Hematopoietic multipotent progenitor cell treated with erythropoietin and hydrocortisone succinate and interleukin-3 and kit ligand, for 17 days (in vitro differentiated cells): ENCODE measurements around the gene YBX2.

Experiments used
- DNase-seq: peaks from one replicate; pipeline ENCODE4 v3.0.0-alpha.2; 2015; ENCODE audit warnings: low spot score

Gene YBX2

DNA sequence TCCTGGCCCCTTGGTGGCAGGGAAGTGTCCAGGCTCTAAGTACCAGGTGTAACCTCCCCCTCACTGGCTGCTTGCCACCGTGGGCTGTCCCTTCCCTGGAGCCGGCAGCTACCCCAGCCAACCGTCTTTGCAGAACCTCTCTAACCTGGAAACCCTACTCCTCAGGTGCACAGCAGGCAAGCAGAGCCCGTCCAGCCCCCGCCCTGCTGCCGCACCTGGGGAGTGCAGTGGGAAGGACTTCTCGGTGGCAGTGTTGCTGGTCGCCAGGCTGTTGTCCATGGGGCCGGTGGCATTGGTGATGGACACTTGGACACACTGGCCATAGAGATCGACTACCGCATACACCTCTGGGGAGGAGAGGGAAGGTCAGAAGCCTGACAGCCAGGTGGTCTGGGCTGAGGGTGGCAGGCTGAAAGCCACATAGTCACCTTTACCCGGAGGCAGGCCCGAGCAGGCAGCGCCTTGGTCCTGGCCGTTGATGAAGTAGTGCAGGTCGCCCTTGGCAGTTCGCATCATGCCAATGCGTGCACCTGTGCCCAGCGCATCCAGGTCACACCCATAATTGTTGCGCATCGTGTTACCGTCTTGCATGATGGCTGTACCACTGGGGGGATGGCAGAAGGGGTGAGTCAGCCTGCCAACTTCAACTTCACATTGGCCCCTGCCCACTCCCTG is 28.2 kb upstream of the YBX2 start:
- no peak for DNase-seq

DNA sequence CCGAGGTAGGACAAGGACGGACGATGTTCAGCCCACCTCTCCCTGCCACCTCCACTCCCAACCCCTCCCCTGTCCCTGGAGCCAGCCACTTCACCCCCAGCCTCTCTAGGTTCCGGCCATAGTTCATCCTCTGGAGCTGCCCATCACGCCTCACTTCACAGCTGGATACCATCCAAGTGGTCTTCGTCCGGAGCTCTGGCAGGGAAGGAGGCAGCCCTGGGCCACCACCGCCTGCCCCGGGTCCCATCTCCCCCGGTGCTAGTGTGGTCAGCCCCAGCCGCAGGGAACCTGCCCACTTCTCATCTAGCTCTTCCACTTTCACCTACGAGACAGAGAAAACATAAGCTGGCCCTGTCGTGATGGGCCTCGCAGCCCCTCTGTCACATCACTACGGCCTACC is 27.0 kb upstream of the YBX2 start:
- DNase-seq: no peak

DNA sequence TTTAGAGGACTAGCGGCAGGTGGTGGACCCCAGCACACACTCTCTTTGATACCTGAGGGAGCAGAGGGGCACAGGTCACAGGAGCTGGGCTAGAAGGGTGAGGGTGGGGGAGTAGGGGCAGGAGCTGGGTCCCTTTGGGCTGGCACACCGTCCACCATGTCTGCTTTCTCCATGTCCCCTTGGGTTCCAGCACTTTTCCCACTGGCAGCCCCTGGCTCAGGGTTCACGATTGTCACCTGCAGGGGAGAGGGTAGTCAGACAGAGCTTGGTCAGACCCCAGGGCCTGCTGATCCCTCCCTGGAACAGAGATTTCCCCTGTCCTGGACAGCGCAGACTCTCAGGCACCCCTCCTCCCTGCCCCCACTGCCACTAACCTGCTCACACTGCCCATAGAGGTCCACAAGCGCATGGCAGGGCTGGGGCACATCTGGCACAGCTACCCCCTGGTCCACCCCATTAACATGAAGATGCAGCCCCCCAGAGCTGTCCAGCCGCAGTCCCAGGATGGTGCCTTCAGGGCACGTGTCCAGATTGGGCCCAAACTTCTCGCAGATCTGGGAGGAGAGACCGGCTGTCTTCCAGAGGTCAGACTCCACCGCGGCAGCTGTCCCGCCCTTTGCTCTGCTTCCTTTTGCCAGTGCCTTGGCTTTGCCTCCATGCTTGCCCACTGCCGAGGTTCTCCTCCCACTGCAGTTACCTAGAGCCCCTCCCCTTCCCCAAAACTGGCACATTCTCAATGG is 23.9 kb upstream of the YBX2 start:
- DNase-seq: no peak

DNA sequence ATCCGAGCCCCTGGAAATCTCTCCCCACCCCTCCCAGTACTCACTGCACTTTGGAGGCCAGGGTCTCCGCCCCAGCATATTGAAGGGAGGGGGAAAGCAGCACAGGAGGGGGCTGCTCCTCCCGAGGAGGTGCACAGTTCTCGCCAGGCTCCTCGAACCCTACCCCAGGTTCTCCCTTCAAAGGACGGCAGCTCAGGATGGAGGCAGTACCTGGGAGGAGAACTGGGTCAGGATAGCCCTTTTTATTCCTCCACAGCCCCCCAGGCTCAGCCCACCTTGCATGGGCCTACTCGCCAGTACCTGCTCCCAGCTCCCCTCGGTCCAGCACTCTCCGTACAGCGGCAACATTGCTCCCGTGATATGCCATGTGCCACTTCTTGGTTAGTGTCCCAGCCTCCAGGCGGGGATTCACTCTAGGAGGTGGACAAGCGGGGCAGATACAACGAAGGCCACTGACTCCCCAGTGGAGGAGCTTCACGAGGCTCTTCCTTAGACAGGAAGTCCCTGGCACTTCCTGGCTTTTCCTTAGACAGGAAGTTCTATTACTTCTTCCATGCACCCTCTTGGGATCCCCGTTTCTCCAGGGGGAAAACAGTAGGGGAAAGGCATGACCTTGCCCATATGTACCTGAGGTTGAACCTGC is 22.8 kb upstream of the YBX2 start:
- DNase-seq: no peak

DNA sequence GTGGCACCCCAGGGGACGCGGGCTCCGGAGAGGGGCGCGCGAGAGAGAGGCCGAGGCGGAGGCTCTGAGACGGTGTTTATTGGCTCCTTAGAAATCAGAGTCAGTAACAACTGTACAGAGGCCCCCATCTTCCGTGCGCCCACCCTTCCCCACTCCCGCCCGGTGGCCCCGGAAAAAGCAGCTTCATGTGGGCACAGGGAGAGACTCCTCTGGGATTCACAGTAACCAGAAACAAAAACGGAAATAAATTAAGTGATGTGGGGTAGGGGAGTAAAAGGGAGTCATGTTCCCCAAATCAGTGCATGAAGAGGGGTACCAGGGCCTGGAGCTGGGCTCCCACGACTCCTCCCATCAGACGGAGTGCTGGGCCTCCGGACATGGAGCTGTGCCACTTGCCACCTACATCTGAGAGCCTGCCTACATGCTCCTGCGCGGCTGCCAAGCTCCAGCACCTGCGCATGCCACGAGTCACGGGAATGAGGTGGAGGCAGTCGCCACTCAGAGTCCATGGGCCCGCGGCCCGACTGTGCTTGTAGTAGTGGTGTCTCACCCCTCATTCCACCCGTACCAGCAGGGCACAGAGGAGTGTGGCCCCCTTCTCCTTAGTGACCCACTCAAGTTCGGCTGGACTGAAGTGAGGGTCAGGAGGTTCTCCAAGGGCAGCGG is 21.3 kb upstream of the YBX2 start:
- no peak for DNase-seq

DNA sequence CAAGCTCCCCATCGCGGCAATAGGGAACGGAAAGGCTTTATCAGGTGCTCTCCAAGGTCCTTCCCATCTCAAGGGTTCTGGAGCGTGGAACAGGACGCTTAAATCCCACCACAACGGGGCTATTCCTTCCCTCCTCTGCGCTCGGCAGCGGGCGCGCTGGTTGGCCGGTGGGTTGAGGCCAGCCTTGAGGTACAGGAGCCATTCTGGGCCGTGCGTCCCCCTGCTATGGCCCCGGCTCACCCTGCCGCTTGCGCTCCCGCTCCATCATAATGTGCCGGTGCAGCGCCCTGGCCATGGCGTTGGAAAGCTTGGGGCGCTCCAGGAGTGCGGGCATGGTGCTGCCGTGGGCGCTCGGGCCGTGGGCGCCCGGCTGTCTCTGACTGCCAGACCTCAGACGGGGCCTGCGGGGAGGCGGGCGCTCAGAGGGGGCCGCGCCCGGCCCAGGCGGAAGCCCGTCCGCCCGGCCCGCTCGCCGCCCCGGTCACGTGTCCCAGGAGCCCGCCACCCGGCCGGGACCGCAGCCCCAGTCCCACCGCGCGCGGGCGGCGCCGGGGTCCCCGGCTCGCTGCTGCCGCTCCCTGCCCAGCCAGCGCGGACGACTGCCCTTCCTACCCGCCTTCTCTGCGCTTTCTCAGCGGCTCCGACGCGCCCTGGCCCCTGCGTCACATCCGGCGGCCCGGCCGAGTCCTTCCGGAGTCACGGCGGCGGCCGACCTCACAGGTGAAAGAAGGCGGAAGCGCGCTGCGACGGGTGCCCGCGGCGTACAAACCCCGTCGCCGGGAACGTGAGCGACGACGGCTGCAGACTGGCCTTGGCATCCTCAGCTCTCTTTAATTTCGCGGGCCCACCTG is 20.5 kb upstream of the YBX2 start, which contains the start of gene GPS2:
TSS of gene GPS2 (minus strand) at position 642 of the 851 bp plus-strand sequence. CDS start at position 334, 308 bp downstream.
- peak; percentile 89 for DNase-seq

DNA sequence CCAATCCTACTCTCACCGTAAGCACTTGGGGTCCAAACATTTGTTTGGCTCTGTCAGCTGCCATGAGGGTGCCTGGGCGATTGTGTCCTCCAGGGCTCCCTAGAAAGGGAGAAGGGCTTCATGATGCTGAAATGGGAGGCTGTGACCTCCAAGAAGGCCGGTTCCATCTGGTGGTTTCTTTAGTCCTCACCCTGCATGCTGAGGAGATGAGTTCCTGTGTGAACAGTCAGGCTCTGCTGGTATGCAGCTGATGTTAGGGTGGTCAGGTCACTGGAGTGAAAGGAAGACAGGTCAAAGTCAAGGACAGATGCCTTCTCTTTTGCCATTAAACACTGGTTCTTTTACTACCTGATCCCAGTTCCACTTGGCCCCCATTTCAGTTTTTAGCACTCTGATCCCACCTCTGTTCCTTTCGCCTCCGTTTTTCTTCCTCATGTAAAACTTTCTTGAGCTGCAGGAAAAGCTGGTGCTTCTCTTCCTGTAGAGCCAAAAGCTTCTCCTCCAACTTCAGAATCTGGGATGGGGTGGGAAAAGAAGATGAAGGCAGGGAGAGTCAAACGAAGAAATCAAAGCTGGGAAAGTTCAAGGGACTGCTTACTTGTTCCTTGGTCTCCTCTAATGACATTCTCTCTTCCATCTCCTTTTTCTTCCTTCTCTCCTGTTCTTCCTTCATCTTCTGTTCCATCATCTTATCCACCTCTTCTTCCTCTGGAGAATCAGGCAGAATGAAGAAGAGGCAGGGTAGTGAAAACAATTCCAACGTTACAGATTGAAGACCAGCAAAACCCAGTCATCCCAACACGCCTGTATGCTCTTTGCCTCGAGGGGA is 19.7 kb upstream of the YBX2 start:
- no peak for DNase-seq

DNA sequence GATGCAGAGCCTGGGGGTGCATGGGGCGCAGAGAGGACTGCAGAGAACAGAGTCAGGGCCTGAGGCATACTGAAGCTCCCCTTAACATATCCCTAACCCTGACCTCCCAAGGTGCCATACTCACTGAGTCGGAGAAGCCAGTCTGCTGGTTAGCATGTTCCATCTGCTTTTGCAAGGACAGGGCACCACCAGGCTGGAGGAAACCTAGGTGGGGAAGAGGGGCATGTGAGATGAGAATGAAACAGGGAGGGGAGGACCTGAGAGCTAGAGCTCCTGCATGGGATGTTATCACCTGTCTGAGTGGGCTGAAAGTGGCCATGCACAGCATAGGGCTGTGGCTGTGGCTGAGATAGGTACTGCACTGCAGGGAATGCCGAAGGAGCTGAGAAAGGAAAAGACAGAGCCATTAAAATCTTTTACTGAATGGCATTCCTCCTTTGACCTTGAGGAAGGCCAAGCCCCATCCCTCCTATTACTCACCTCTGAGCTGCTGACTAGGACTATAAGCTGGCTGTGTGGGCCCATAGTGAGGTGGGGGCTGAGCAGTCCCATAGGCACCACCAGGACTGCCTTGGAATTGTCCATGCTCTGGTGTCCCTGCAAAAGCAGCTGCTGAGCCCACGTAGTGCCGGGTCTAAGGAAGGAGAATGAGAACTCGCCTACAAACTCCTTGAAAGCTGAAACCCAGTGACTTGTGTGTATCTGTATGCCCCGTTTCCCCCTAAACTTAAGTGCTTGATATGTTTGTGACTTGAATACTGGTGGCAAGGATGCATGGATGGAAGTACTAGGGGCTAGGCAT is 18.9 kb upstream of the YBX2 start:
- no peak for DNase-seq

DNA sequence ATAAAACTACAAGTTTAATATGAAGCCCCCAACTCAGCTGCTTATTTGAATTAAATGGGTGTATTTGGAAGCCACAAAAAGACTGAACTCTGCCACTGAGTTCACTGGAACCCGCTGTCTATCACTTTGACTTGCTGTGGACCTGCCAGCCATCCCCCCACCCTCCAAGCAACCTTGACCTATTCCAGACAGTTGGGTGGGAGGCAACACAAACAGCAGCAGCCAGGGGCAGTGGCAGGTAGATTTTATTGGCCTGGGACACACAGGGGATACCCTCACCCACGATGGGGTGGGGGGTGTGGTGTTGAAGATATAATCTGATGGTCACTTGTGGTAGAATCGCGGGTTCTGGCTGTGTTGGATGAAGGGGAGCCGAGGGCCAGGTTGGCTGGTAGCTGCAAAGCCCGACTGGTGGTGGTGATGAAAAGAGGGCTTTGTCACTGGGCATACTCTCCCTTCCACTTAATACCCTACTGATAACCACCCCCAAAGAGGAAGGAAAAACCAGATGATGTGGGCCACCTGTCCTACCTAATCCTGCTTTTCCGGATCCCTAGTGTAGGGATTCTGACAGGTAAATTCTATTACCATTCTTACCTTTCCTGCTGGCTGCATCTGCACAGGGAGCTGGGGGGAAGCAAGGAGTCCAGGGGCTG is 18.1 kb upstream of the YBX2 start:
- DNase-seq: no peak

DNA sequence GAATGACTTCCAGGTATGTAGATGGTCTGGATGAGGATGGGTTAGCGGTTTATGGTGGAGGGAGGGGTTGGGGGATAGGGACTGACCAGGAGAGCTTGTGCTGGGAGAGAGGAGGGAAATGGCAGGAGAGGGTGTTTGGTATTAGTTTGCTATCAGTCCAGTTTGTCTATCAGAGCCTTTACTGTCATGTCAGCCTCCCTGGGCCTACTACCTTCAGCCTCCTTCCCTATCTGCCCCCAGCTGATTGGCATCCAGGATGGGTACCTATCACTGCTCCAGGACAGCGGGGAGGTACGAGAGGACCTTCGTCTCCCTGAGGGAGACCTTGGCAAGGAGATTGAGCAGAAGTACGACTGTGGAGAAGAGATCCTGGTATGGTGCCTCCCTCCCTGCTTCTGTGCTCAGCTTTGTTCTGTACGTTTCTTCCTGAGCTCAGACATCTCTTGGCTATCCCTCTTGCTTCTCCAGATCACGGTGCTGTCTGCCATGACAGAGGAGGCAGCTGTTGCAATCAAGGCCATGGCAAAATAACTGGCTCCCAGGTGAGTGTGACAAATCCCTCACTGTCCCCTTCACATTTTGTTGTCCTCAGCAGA is 16.8 kb upstream of the YBX2 start:
- no peak for DNase-seq

DNA sequence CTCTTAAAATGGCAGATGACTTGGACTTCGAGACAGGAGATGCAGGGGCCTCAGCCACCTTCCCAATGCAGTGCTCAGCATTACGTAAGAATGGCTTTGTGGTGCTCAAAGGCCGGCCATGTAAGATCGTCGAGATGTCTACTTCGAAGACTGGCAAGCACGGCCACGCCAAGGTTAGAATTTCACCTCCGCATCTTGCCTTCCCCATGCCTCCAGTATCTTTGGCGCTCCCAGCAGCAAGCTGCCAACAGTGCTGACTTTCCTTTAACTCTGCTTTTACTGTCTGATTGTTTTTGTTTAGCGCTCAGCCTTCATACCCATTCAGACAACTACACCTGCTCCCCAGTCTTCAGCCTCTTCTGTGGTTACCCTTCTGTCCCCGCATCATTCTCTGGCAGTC is 15.2 kb upstream of the YBX2 start:
- DNase-seq: no peak

DNA sequence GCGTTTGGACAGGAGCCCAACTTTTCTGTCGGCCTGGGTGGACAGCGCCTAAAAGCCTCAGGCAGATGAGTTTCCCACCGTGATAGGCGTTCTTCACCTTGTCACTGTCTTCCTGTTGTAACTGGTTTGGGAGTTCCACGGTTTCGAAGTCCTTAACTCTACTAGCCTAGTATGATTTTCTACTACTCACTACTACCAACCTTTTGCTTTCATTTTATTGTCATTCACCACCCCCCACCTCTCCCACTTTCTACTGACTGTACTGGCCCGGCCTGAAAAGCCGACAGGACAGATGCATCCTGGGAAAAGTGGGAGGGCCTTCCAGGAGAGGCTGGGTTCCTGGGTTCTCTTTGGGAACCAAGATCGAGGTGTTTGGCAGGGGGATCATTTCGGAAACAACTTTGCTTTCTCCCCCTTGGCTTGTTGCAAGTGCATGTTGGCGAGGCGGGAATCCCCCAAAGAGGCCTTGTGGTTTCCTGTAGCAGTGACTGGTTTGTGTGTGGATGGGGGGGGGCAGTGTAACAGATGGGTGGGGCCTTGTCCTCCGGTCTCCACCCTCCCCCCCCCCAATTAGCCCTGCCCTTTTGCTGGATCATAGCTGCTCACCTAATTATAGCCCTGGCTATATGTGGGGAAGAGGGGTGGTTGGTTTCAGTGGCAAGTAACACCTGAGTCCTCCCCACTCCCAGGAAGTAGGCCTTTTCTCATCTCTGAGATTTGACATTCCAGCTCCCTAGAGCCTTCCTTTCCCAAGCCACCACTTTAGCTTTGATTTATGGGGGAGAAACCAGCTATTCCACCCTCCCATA is 14.4 kb upstream of the YBX2 start:
- DNase-seq: peak; percentile 91

DNA sequence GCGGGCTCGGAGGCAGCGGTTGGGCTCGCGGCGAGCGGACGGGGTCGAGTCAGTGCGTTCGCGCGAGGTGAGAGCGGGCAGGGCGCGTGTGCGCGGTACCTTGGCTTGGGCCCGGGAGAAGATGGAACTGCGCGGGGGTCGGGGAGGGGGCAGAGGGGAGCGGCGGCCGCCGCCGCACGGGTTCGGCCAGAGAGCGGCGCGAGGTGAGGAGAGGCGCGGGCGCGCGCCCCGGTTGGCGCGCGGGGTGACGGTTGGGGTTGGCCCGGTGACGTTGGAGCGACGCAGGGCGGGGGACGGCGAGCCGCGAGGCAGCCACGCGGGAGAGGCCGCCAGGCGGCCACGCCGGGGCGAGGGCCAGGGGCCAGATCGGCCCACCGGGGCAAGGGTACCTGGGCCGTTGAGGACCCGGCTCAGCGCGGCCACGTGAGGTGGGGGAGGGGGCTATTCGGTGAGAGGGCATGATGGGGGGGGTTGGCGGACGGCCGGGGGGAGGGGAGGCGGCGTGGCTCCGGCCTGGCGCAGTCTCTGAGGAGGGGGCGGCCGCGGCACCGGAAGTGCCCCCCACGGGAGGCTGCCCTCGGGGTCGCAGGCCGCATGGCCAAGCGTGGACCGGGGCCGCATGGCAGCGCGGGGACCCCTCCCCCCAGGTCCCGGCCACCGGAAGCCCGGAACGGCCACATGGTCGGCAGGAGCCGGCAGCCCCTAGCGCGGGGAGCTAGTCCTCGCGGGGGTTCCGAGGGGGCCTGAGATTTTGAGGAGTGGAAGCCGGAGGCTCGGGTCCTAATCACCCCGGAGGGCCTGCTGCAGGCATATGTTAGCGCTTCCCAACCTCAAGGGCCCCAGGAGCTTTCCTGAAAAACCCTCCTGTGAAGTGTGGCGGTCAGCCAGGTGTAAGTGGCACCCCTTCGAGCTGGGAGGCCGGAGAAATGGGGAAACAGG is 13.5 kb upstream of the YBX2 start:
- peak; percentile 77 for DNase-seq

DNA sequence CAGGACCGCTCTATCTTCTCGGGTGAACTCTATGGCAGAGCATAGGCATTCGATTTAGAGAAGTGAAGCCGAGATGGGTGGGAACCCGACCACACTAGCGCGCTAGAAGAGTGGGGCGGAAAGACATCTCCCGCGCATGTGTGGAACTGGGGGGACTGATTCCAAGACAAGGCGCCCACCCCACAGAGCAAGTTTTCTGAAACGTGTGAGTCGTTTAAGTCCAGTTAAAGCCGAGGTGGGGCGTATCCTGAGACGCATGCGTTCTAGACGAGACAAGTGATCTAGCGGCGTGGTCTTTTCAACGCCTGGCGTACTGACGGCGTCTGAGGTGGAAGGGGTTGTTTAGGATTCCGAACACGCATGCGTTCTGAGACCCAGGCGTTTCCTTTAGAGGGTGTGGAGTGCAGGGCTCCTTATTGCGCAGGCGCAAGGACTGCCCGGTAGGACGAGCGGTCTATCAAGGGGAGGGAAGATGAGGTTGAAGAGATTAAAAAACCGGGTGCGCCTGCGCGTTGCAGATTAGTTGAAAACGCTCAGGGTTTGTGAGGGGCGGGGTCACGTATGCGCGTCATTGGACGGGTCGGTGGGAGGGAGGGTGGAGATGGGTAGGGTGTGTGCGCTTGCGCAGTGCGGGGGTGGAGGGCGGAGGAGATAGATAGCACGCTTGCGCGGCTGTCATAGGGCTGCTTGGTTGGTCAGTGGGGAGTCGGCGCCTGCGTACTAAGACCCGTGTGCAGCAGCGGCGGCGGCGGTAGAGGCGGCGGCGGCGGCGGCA is 12.7 kb upstream of the YBX2 start, which contains the start of gene EIF5A:
TSS of gene EIF5A (plus strand) at position 718 of the 775 bp plus-strand sequence. CDS start 2,008 bp downstream, outside the sequence.
- peak; percentile 100 for DNase-seq

DNA sequence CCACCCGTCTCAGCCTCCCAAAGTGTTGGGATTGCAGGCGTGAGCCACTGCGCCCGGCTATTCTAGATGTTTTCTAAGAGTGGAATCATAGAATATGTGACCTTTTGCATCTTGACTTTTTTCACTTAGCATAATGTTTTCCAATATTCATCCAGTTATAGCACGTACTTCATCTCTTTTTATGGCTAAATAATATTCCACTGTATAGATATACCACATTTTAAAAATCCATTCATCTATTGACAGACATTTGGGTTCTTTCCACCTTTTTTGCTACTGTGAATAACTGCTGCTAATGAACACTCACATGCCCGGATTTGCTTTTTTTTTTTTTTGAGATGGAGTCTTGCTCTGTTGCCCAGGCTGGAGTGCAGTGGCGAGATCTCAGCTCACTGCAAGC is 9.7 kb upstream of the YBX2 start:
- no peak for DNase-seq
